Natural killer cell (primary cell): Measurements from ENCODE around the gene VDAC1. TPM values are rescaled to one million over a fixed set of nuclear protein-coding genes. Genes with fewer than 3 reads are reported as not detected.

ENCODE experiments used
- ATAC-seq, 3 donors: fragments of 150-1000 bp in 2 of 3; fragments of 200-7000 bp in 1 of 3; cut with Tn5 transposase; 1 replicate in 1 of 3; 2 replicates in 2 of 3; pipeline ENCODE4 v1.10.0; 2021; ENCODE audit warnings: mild to moderate bottlenecking in 2 of 3, moderate library complexity in 2 of 3
- DNase-seq, 2 donors: peaks; one replicate each; pipeline versions ENCODE4 v3.0.0 to v3.0.0-alpha.2; 2013 to 2021; ENCODE audit warnings: mixed read lengths in 1 of 2
- H3K27ac ChIP-seq: one replicate; pipeline ENCODE4 v1.5.1; 2013; ENCODE audit warnings: mild to moderate bottlenecking, low read length
- H3K27me3 ChIP-seq: one replicate; pipeline ENCODE4 v1.6.1; 2013; ENCODE audit warnings: low read length; ENCODE audit not compliant: control insufficient read depth, insufficient read depth
- H3K36me3 ChIP-seq: one replicate; pipeline ENCODE4 v1.6.1; 2013; ENCODE audit warnings: low read length; ENCODE audit not compliant: control insufficient read depth, insufficient read depth
- H3K4me1 ChIP-seq: one replicate; pipeline ENCODE4 v1.6.1; 2013; ENCODE audit warnings: low read length; ENCODE audit not compliant: control insufficient read depth, insufficient read depth
- H3K4me3 ChIP-seq: one replicate; pipeline ENCODE4 v1.5.1; 2013; ENCODE audit warnings: low read length
- H3K9me3 ChIP-seq: one replicate; pipeline ENCODE4 v1.6.1; 2013; ENCODE audit warnings: low read length; ENCODE audit not compliant: control insufficient read depth, insufficient read depth
- H3K27ac Mint-ChIP-seq, 2 donors: one replicate each; pipeline ENCODE4 v1.8.0; 2022; ENCODE audit warnings: mild to moderate bottlenecking in 2 of 2, mixed read lengths in 2 of 2, moderate library complexity in 1 of 2
- H3K27me3 Mint-ChIP-seq, 2 donors: one replicate each; pipeline ENCODE4 v1.8.0; 2022; ENCODE audit warnings: low read depth in 2 of 2, mixed read lengths in 2 of 2
- H3K36me3 Mint-ChIP-seq: one replicate; pipeline ENCODE4 v1.8.0; 2022; ENCODE audit warnings: mixed read lengths
- H3K4me1 Mint-ChIP-seq, 2 donors: one replicate each; pipeline ENCODE4 v1.8.0; 2022; ENCODE audit warnings: mixed read lengths in 2 of 2
- H3K4me3 Mint-ChIP-seq: one replicate; pipeline ENCODE4 v1.8.0; 2022; ENCODE audit warnings: mild to moderate bottlenecking, moderate library complexity, mixed read lengths
- H3K9me3 Mint-ChIP-seq, 2 donors: one replicate each; pipeline ENCODE4 v1.8.0; 2022; ENCODE audit warnings: mixed read lengths in 2 of 2
- WGBS: methylation state at CpG from one replicate; pipeline ENCODE4 v1.1.7; 2013; ENCODE audit warnings: missing lambda C conversion rate; ENCODE audit not compliant: insufficient coverage; 5-methylcytosine and 5-hydroxymethylcytosine counted together
- intact Hi-C: fragments of 100-400 bp; cut with micrococcal nuclease; formaldehyde crosslinking; loops from one replicate; pipeline ENCODE4 v1.14.2; 2022
- total RNA-seq, 4 donors: library from RNA; stranded (reverse); fragments of 120-200 nt in 1 of 4; gene quantifications; one replicate each; pipeline versions ENCODE4 v1.2.3 to v1.2.4, GENCODE V29; 2013 to 2022
- TF ChIP-seq, protein P1 (sequence below): fragments of 200-600 bp; IDR thresholded peaks from one replicate; pipeline ENCODE4 v1.8.0; 2022; ENCODE audit warnings: antibody characterized with exemption

The VDAC1 gene
- total RNA-seq, 3 donors from 2014 or later (not counting 1 experiment from before 2014, with no cell fraction given) = 54.0 to 63.3 (median 60.2) TPM

- Mint-ChIP-seq H3K4me1 (peaks cover 14 to 18% of the 10 kb centered on the region in 2 donors), H3K4me3 (peak overlapping the region; percentile 6), H3K27ac (peak overlapping the region; percentile 80 to 93), H3K36me3 (no peaks in the 10 kb centered on the region), H3K27me3 (peaks cover 4 to 11% of the 10 kb centered on the region in 2 donors), H3K9me3 (no peaks in the 10 kb centered on the region)
- Histone ChIP-seq H3K4me1 (peaks cover 42% of the 10 kb centered on the region), H3K27me3 (no peaks in the 10 kb centered on the region), H3K27ac (peak overlapping the region; percentile 75), H3K36me3 (no peaks in the 10 kb centered on the region), H3K9me3 (no peaks in the 10 kb centered on the region), H3K4me3 (no peak overlapping the region)
- DNase-seq = no peak
- intact Hi-C loops = no loop called here
- TF ChIP-seq, protein P1, sequence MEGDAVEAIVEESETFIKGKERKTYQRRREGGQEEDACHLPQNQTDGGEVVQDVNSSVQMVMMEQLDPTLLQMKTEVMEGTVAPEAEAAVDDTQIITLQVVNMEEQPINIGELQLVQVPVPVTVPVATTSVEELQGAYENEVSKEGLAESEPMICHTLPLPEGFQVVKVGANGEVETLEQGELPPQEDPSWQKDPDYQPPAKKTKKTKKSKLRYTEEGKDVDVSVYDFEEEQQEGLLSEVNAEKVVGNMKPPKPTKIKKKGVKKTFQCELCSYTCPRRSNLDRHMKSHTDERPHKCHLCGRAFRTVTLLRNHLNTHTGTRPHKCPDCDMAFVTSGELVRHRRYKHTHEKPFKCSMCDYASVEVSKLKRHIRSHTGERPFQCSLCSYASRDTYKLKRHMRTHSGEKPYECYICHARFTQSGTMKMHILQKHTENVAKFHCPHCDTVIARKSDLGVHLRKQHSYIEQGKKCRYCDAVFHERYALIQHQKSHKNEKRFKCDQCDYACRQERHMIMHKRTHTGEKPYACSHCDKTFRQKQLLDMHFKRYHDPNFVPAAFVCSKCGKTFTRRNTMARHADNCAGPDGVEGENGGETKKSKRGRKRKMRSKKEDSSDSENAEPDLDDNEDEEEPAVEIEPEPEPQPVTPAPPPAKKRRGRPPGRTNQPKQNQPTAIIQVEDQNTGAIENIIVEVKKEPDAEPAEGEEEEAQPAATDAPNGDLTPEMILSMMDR = no peak
- WGBS = 62% methylated on average over 7 of the region's 9 CpGs
- ATAC-seq = no peak
Measured at GRCh38 chr5:133928587-133929393, 76.0 kb downstream of the VDAC1 start.

DNA sequence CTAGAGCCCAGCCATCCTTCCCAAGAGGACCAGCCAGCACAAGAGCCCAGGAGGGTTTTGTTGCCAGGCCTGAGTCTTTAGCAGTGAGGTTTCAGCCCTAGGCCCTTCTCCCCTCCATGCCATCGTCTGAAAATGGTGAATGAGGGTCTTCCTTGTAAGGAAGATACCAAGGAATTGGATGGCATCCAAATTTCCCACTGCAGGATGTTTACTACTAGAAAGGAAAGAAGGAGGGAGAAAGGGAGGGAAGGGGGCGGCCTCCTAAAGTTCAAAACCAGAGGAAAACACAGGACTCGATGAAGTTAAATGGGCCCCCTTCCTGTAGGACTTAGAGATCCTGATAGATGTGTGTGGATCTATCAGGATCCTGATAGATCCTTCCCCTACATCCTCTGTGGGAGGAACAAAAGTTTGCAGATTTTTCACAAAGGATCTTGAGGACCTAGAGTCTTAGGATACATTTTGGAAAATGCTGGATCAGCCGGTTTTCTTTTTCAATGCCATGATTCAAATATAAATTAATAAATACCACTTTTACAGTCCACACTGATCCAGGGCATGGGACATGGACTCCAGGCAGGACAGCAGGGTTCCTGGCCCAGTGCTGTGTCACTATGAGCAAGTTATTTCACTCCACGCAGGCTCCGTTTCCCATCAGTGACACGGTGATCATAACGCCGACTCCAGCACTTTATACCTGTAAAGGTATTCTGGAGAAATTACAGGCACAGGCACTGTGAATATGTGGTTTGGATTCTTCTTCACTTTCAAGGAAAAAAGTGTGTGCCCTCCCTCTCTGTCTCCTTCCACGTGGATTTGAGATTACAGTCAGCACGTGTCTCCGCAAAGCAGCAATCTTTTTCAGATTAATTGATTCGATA, 77.2 kb downstream of the VDAC1 start:
- Histone ChIP-seq H3K4me1 (peaks cover 30% of the 10 kb centered on the region), H3K27ac (no peak overlapping the region), H3K4me3 (no peak overlapping the region), H3K9me3 (no peaks in the 10 kb centered on the region), H3K27me3 (no peaks in the 10 kb centered on the region), H3K36me3 (no peaks in the 10 kb centered on the region)
- TF ChIP-seq, protein P1 = no peak
- no peak for DNase-seq
- ATAC-seq = no peak
- WGBS = 89% methylated on average over 12 of the region's 13 CpGs
- Mint-ChIP-seq H3K4me3 (no peak overlapping the region), H3K4me1 (peaks cover 14 to 18% of the 10 kb centered on the region in 2 donors), H3K27me3 (peaks cover 6 to 12% of the 10 kb centered on the region in 2 donors), H3K36me3 (no peaks in the 10 kb centered on the region), H3K27ac (peak overlapping the region in 1 of 2 donors; percentile 44), H3K9me3 (no peaks in the 10 kb centered on the region)
- intact Hi-C loops = no loop called here

GRCh38 chr5:133926489-133927299, 78.1 kb downstream of the VDAC1 start:
- ATAC-seq (no peak), DNase-seq (no peak)
- Mint-ChIP-seq H3K9me3 (no peaks in the 10 kb centered on the region), H3K36me3 (no peaks in the 10 kb centered on the region), H3K4me3 (no peak overlapping the region), H3K27me3 (peaks cover 7 to 12% of the 10 kb centered on the region in 2 donors), H3K27ac (peak overlapping the region in 1 of 2 donors; percentile 44), H3K4me1 (peaks cover 14 to 18% of the 10 kb centered on the region in 2 donors)
- peaks cover 28% of the 10 kb centered on the region for H3K4me1 ChIP-seq
- TF ChIP-seq, protein P1 = no peak
- H3K27ac ChIP-seq = no peak overlapping the region
- no peaks in the 10 kb centered on the region for H3K36me3 ChIP-seq
- intact Hi-C loops = no loop called here
- H3K27me3 ChIP-seq = no peaks in the 10 kb centered on the region
- WGBS = 91% methylated on average over 17 of the region's 17 CpGs
- H3K4me3 ChIP-seq = no peak overlapping the region
- no peaks in the 10 kb centered on the region for H3K9me3 ChIP-seq
